ENCODE data around the gene CTBS. TPM values are rescaled to one million over a fixed set of nuclear protein-coding genes. Genes with fewer than 3 reads are reported as not detected.

The CTBS gene
- total RNA-seq, 1 donor from 2014 or later = 9.3 TPM

- Histone ChIP-seq H3K36me3 (ENCODE audit: control insufficient read depth, insufficient read depth, low read length) (peaks cover 1% of the 10 kb centered on the region), H3K4me3 (ENCODE audit: low read depth, low read length) (no peak overlapping the region), H3K27me3 (ENCODE audit: control insufficient read depth, insufficient read depth, low read length) (no peaks in the 10 kb centered on the region)
- DNase-seq (ENCODE audit: low read depth) = no peak
- no peak for TF ChIP-seq CTCF (IDR thresholded peaks at IDR 0.05; ENCODE audit: insufficient read depth, low read length, poor library complexity, severe bottlenecking)
Measured at GRCh38 chr1:84583648-84584047, 9.4 kb upstream of the CTBS start.

GRCh38 chr1:84582802-84583587, 8.8 kb upstream of the CTBS start:
- H3K27me3 ChIP-seq (ENCODE audit: control insufficient read depth, insufficient read depth, low read length) = no peaks in the 10 kb centered on the region
- peaks cover 1% of the 10 kb centered on the region for H3K36me3 ChIP-seq (ENCODE audit: control insufficient read depth, insufficient read depth, low read length)
- H3K4me3 ChIP-seq (ENCODE audit: low read depth, low read length) = no peak overlapping the region
- no peak for TF ChIP-seq CTCF (IDR thresholded peaks at IDR 0.05; ENCODE audit: insufficient read depth, low read length, poor library complexity, severe bottlenecking)
- DNase-seq (ENCODE audit: low read depth) = no peak

- DNase-seq (ENCODE audit: low read depth) = no peak
- no peak for TF ChIP-seq CTCF (IDR thresholded peaks at IDR 0.05; ENCODE audit: insufficient read depth, low read length, poor library complexity, severe bottlenecking)
- no peak overlapping the region for H3K4me3 ChIP-seq (ENCODE audit: low read depth, low read length)
- H3K36me3 ChIP-seq (ENCODE audit: control insufficient read depth, insufficient read depth, low read length) = peaks cover 1% of the 10 kb centered on the region
- no peaks in the 10 kb centered on the region for H3K27me3 ChIP-seq (ENCODE audit: control insufficient read depth, insufficient read depth, low read length)
Measured at GRCh38 chr1:84581648-84582047, 7.4 kb upstream of the CTBS start.

GRCh38 chr1:84574936-84575335, 696 bp upstream of the CTBS start:
- Histone ChIP-seq H3K36me3 (ENCODE audit: control insufficient read depth, insufficient read depth, low read length) (no peaks in the 10 kb centered on the region), H3K27me3 (ENCODE audit: control insufficient read depth, insufficient read depth, low read length) (no peaks in the 10 kb centered on the region), H3K4me3 (ENCODE audit: low read depth, low read length) (peak overlapping the region; percentile 63)
- no peak for DNase-seq (ENCODE audit: low read depth)
- no peak for TF ChIP-seq CTCF (IDR thresholded peaks at IDR 0.05; ENCODE audit: insufficient read depth, low read length, poor library complexity, severe bottlenecking)

GRCh38 chr1:84573481-84573966, 716 bp downstream of the CTBS start:
- no peaks in the 10 kb centered on the region for H3K36me3 ChIP-seq (ENCODE audit: control insufficient read depth, insufficient read depth, low read length)
- no peaks in the 10 kb centered on the region for H3K27me3 ChIP-seq (ENCODE audit: control insufficient read depth, insufficient read depth, low read length)
- no peak for DNase-seq (ENCODE audit: low read depth)
- no peak for TF ChIP-seq CTCF (IDR thresholded peaks at IDR 0.05; ENCODE audit: insufficient read depth, low read length, poor library complexity, severe bottlenecking)
- peak overlapping the region; percentile 63 for H3K4me3 ChIP-seq (ENCODE audit: low read depth, low read length)

- TF ChIP-seq CTCF (IDR thresholded peaks at IDR 0.05; ENCODE audit: insufficient read depth, low read length, poor library complexity, severe bottlenecking) = no peak
- H3K27me3 ChIP-seq (ENCODE audit: control insufficient read depth, insufficient read depth, low read length) = no peaks in the 10 kb centered on the region
- H3K36me3 ChIP-seq (ENCODE audit: control insufficient read depth, insufficient read depth, low read length) = no peaks in the 10 kb centered on the region
- DNase-seq (ENCODE audit: low read depth) = no peak
- no peak overlapping the region for H3K4me3 ChIP-seq (ENCODE audit: low read depth, low read length)
Measured at GRCh38 chr1:84571150-84571535, 3.1 kb downstream of the CTBS start.

Measured in kidney epithelial cell (primary cell).